GM12878 (cell line): ENCODE measurements around the gene AANAT. TPM values are rescaled to one million over a fixed set of nuclear protein-coding genes. Genes with fewer than 3 reads are reported as not detected.
"Not testable (repeated sequence)": the region's sequence is repeated elsewhere in the genome, so short reads cannot be mapped to it uniquely, and the experiment has no call there.

Experiments
- ATAC-seq: fragments of 200-7000 bp; cut with Tn5 transposase; 3 replicates; pipeline ENCODE4 v1.9.1; 2020; ENCODE audit warnings: mild to moderate bottlenecking, moderate library complexity
- BruUV-seq: library from RNA; stranded (reverse); fragments of 400-500 nt; replicated peaks from 2 replicates; lab custom pipeline; 2021; lab: Mats Ljungman, UMichigan
- CTCF ChIA-PET: fragments of 300-600 bp; sonication (Branson Sonifier 250); formaldehyde crosslinking; extraction: SDS; loops from one replicate; lab custom pipeline; 2021; ENCODE audit warnings: inconsistent platforms; lab: Yijun Ruan, JAX
- POLR2A ChIA-PET: fragments of 350-600 bp; formaldehyde crosslinking; extraction: SDS; loops from one replicate; lab custom pipeline; 2021; ENCODE audit warnings: inconsistent platforms; lab: Charles Lee
- RAD21 ChIA-PET: fragments of 300-600 bp; sonication (Branson Sonifier 250); formaldehyde crosslinking; loops from one replicate; lab custom pipeline; 2023; ENCODE audit warnings: antibody characterized with exemption; ENCODE audit not compliant: unreplicated experiment; lab: Charles Lee
- SMC1A ChIA-PET: fragments of 300-600 bp; sonication (Branson Sonifier 250); formaldehyde crosslinking; loops from one replicate; lab custom pipeline; 2023; ENCODE audit not compliant: unreplicated experiment, uncharacterized antibody; lab: Charles Lee
- DNase-seq: peaks from one replicate; pipeline ENCODE4 v3.0.0-alpha.2; 2011; ENCODE audit warnings: low read depth, low spot score
- FAIRE-seq: peaks from 3 replicates; lab custom pipeline; 2011; peaks lifted over from hg19 to GRCh38; lab: Jason Lieb, UNC
- H2AFZ ChIP-seq: 2 replicates; pipeline ENCODE4 v1.6.0; 2011; ENCODE audit warnings: low read depth, low read length, control low read depth; ENCODE audit not compliant: control insufficient read depth
- H3K27ac ChIP-seq: 2 replicates; pipeline ENCODE4 v1.5.1; 2011; ENCODE audit warnings: control low read depth; ENCODE audit not compliant: control insufficient read depth, insufficient read depth
- H3K27me3 ChIP-seq, 2 experiments: replicated peaks in 1 of 2; 2 replicates each; pipeline versions ENCODE4 v1.6.0 to v1.6.1; 2011; ENCODE audit warnings: low read length in 1 of 2; ENCODE audit not compliant: control insufficient read depth in 2 of 2, insufficient read depth in 2 of 2
- H3K36me3 ChIP-seq, 2 experiments: 2 replicates each; pipeline ENCODE4 v1.5.1; 2011; ENCODE audit warnings: low read length in 1 of 2; ENCODE audit not compliant: control insufficient read depth in 2 of 2, insufficient read depth in 2 of 2
- H3K4me1 ChIP-seq: 2 replicates; pipeline ENCODE4 v1.6.1; 2011; ENCODE audit warnings: mild to moderate bottlenecking, low read length, moderate library complexity, mixed read lengths; ENCODE audit not compliant: control insufficient read depth, insufficient read depth
- H3K4me2 ChIP-seq: 2 replicates; pipeline ENCODE4 v1.6.0; 2011; ENCODE audit warnings: control low read depth; ENCODE audit not compliant: control insufficient read depth, insufficient read depth
- H3K4me3 ChIP-seq: fragments of 200-600 bp; sonication (generic); 2 replicates; pipeline ENCODE4 v1.5.1; 2016
- H3K79me2 ChIP-seq: 2 replicates; pipeline ENCODE4 v1.6.0; 2011; ENCODE audit warnings: low read length; ENCODE audit not compliant: control insufficient read depth, insufficient read depth
- H3K9ac ChIP-seq: 2 replicates; pipeline ENCODE4 v1.8.0; 2011; ENCODE audit warnings: low read length, control low read depth, mixed read lengths; ENCODE audit not compliant: control insufficient read depth, insufficient read depth
- H3K9me3 ChIP-seq: replicated peaks from 3 replicates; pipeline ENCODE4 v1.5.1; 2011; ENCODE audit warnings: mild to moderate bottlenecking, low read length; ENCODE audit not compliant: control insufficient read depth, insufficient read depth
- H4K20me1 ChIP-seq: 2 replicates; pipeline ENCODE4 v1.6.0; 2011; ENCODE audit not compliant: control insufficient read depth, insufficient read depth
- IKZF2 ChIP-seq, 2 experiments: fragments of 450-650 bp; IDR thresholded peaks; 2 replicates each; pipeline ENCODE4 v1.6.1; 2017; ENCODE audit warnings: mild to moderate bottlenecking in 2 of 2, moderate library complexity in 2 of 2
- MYC ChIP-seq: IDR thresholded peaks from 2 replicates; pipeline ENCODE4 v1.6.1; 2011; ENCODE audit warnings: mild to moderate bottlenecking, low read length, moderate library complexity, inconsistent platforms; ENCODE audit not compliant: insufficient read depth, insufficient replicate concordance, insufficient read length, severe bottlenecking
- WGBS: methylation state at CpG from one replicate; pipeline ENCODE4 v1.1.6; 2016; ENCODE audit warnings: low lambda C conversion rate; ENCODE audit not compliant: insufficient replicate concordance, insufficient coverage; ENCODE audit errors: missing lambda C conversion rate; 5-methylcytosine and 5-hydroxymethylcytosine counted together
- in situ Hi-C: fragments of 300-500 bp; cut with MboI; formaldehyde crosslinking; loops from 9 replicates; pipeline ENCODE4 v1.14.3; 2018; ENCODE audit warnings: mixed read lengths
- intact Hi-C: fragments of 100-400 bp; cut with micrococcal nuclease; formaldehyde crosslinking; loops from one replicate; pipeline ENCODE4 v1.14.2; 2022; ENCODE audit not compliant: unreplicated experiment
- polyA plus RNA-seq, 11 experiments: library from polyadenylated mRNA; depleted of rRNA in 4 of 11; unstranded in 6 of 11; stranded (reverse) in 5 of 11; fragments of >200 nt; fragmentation: Nextera tagmentation in 4 of 11; fragmentation: Illumina TruSeq in 1 of 11; extraction: Ambion mirVana in 4 of 11; extraction: Trizol in 1 of 11; gene quantifications; 1 replicate in 1 of 11; 2 replicates in 10 of 11; pipeline versions ENCODE4 v1.2.1 to v1.2.3, GENCODE V29; 2011 to 2016; ENCODE audit warnings: inconsistent platforms in 2 of 11, missing spikeins in 2 of 11, low read depth in 1 of 11
- total RNA-seq, 4 experiments: library from RNA; depleted of rRNA in 3 of 4; stranded (reverse); fragments of >200 nt in 3 of 4; fragmentation: Illumina TruSeq in 1 of 4; extraction: Trizol in 1 of 4; gene quantifications; 2 replicates each; pipeline versions ENCODE4 v1.2.1 to v1.2.3, GENCODE V29; 2013 to 2021
- TF ChIP-seq, protein P1 (sequence below): fragments of 450-650 bp; IDR thresholded peaks from 2 replicates; pipeline ENCODE4 v1.6.1; 2016; ENCODE audit warnings: mild to moderate bottlenecking
- TF ChIP-seq, protein P2 (sequence below): IDR thresholded peaks from 2 replicates; pipeline ENCODE4 v1.6.1; 2011; ENCODE audit warnings: borderline replicate concordance, low read depth, mild to moderate bottlenecking, moderate library complexity, low read length; ENCODE audit not compliant: insufficient read depth, poor library complexity, severe bottlenecking

Gene AANAT
- total and polyA plus RNA-seq, 10 of the 15 experiments (the other 5 are each of a cell fraction or from before 2014, with no cell fraction given) = 0.23 TPM; not detected in 9

DNA sequence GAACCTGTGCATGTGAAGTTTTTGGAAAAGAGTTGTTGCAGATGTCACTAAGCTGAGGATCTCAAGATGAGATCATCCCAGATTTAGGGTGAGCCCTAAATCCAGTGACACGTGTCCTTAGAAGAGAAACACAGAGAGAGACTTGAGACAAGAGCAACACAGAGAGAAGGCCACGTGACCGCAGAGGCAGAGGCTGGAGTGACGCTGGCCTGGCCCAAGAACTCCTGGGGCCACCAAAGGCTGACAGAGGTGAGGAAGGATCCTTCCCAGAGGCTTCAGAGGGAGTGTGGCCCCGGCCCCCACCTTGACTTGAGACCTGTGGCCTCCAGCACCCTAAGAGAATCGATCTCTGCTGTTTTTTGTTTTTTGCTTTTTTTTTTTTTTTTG, 45.9 kb downstream of the AANAT start (continued):
- TF ChIP-seq, protein P1, sequence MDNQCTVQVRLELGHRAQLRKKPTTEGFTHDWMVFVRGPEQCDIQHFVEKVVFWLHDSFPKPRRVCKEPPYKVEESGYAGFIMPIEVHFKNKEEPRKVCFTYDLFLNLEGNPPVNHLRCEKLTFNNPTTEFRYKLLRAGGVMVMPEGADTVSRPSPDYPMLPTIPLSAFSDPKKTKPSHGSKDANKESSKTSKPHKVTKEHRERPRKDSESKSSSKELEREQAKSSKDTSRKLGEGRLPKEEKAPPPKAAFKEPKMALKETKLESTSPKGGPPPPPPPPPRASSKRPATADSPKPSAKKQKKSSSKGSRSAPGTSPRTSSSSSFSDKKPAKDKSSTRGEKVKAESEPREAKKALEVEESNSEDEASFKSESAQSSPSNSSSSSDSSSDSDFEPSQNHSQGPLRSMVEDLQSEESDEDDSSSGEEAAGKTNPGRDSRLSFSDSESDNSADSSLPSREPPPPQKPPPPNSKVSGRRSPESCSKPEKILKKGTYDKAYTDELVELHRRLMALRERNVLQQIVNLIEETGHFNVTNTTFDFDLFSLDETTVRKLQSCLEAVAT = no peak
- TF ChIP-seq IKZF2 (IDR thresholded peaks at IDR 0.05) (no peak), MYC (no peak)
- TF ChIP-seq, protein P2, sequence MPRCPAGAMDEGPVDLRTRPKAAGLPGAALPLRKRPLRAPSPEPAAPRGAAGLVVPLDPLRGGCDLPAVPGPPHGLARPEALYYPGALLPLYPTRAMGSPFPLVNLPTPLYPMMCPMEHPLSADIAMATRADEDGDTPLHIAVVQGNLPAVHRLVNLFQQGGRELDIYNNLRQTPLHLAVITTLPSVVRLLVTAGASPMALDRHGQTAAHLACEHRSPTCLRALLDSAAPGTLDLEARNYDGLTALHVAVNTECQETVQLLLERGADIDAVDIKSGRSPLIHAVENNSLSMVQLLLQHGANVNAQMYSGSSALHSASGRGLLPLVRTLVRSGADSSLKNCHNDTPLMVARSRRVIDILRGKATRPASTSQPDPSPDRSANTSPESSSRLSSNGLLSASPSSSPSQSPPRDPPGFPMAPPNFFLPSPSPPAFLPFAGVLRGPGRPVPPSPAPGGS = no peak

DNA sequence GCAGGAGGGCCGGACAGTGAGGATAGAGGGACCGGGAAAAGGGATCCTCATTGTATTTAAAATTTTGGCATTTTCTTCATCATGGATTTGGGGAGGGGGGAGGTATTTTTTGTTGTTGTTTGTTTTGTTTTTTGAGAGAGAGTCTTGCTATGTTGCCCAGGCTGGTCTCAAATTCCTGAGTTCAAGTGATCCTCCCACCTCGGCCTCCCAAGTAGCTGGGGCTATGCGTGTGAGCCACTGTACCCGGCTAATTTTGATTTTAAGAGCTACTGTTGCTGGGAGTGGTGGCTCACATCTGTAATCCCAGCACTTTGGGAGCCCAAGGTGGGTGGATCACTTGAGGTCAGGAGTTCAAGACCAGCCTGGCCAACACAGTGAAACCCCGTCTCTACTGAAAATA, 47.0 kb downstream of the AANAT start:
- H3K79me2 ChIP-seq, DNase-seq, H3K27me3 ChIP-seq, H3K4me2 ChIP-seq, SMC1A ChIA-PET, in situ Hi-C loops, H3K9ac ChIP-seq, intact Hi-C loops, FAIRE-seq, BruUV-seq, H4K20me1 ChIP-seq, H3K4me3 ChIP-seq, ATAC-seq, H3K27ac ChIP-seq, H2AFZ ChIP-seq, H3K36me3 ChIP-seq, H3K9me3 ChIP-seq: not testable (repeated sequence)
- peaks cover 18% of the 10 kb centered on the region for H3K4me1 ChIP-seq
- POLR2A ChIA-PET = interaction anchor here (0.6 to 1.3 kb wide), 2 partner anchors 12 to 595 kb away, joined by 3 to 4 read pairs; no protein-coding TSS in a partner anchor
- CTCF ChIA-PET = interaction anchor here (0.7 to 2.0 kb wide), 6 partner anchors 9 to 192 kb away, joined by 3 to 7 read pairs (median 4); no protein-coding TSS in a partner anchor
- RAD21 ChIA-PET = interaction anchor here (1.2 to 1.4 kb wide), 3 partner anchors 12 to 21 kb away, joined by 3 to 5 read pairs (median 5); no protein-coding TSS in a partner anchor
- WGBS = 95% methylated on average over 6 of the region's 6 CpGs
